8988T (cell line): Measurements from ENCODE around the gene CTAGE15.
"Not testable (repeated sequence)": the region's sequence is repeated elsewhere in the genome, so short reads cannot be mapped to it uniquely, and the experiment has no call there.

Source experiments
- DNase-seq: peaks from one replicate; pipeline ENCODE4 v3.0.0; 2011

Gene CTAGE15, protein sequence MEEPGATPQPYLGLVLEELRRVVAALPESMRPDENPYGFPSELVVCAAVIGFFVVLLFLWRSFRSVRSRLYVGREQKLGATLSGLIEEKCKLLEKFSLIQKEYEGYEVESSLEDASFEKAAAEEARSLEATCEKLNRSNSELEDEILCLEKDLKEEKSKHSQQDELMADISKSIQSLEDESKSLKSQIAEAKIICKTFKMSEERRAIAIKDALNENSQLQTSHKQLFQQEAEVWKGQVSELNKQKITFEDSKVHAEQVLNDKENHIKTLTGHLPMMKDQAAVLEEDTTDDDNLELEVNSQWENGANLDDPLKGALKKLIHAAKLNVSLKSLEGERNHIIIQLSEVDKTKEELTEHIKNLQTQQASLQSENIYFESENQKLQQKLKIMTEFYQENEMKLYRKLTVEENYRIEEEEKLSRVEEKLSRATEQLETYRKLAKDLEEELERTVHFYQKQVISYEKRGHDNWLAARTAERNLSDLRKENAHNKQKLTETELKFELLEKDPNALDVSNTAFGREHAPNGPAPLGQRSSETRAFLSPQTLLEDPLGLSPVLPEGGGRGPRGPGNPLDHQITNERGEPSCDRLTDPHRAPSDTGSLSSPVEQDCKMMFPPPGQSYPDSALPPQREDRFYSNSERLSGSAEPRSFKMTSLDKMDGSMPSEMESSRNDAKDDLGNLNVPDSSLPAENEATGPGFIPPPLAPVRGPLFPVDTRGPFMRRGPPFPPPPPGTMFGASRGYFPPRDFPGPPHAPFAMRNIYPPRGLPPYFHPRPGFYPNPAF

DNA sequence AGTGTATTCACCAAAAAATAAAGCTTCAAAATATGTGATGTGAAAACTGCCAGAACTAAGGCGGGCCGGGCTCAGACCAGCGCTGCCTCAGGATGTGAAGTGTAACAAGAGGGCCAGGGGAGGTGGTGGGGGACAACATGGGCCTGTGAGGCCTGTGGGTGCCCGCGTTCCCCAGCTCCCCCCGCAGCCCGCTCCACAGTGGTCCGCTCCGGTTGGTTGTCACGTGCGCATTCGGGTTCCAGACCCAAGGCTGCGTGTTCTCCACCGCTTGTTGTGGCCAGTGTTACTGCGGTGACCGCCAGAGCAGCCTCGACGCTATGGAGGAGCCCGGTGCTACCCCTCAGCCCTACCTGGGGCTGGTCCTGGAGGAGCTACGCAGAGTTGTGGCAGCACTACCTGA, at the start of gene CTAGE15:
CTAGE15 (plus strand) TSS at position 301 of the 400 bp plus-strand sequence; CDS start at position 318, 17 bp downstream.
- not testable (repeated sequence) for DNase-seq

DNA sequence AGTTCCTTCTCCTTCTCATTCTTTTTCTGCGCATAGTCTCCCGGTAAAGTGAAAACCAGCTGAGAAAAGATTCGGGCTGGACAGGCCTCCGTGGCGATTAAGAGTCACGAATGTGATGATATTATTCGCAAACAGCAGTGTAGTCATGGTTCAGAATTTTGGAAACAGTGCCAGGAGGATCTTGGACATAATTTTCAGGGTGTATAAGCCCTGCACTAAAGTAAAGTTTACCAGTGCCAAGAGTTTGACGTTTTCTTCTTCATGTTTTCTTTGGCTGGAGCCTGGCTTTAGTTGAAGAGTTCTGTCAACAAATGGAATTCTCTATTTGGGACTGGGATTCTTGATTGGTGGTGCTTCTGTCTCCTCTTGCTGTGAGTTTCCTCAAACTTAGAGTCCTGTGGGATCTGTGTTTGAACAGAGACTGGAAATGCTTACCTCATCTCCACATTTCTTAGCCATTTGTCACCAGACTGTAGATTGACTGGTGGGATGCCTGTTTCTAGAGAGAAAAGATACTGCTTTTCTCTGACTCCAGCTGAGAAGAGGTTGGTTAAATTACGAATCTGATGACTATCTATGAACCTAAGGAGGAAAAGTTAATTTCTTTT, 49.2 kb upstream of the CTAGE15 start:
- not testable (repeated sequence) for DNase-seq

DNA sequence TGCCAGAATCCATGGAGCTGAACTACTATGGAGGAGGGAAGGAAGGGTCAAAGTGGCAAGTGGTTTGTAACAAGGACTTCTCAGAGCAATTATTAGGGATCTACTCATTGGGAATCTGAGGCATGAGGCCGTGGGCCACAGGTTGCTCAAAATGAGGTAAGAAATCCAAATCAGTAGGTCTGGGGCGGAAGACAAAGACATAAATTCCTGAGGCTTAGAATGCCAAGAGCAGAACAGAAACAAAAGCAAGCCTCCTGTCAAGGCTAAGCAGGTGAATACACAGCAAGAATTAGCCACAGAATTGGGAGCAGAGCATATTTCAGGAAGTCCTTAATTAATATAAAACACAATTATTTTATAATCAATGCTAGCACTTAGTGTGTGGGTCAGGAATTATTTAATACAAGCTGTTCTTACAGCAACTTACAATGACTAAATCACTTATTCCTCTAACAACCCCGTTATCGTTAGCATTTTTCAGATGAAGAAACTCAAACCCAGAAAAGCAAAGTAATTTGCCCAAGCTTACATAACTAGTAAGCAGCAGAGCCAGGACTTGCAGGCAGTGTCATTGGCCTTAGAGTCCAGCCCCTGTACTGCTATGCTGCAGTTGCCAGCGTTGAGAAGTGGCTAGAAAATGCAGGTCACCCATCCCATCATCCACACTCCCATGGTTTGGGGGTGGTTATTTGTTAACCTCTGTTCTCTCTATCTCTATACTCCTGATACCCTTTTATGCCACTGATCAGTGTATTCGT, 40.3 kb upstream of the CTAGE15 start:
- DNase-seq = not testable (repeated sequence)

DNA sequence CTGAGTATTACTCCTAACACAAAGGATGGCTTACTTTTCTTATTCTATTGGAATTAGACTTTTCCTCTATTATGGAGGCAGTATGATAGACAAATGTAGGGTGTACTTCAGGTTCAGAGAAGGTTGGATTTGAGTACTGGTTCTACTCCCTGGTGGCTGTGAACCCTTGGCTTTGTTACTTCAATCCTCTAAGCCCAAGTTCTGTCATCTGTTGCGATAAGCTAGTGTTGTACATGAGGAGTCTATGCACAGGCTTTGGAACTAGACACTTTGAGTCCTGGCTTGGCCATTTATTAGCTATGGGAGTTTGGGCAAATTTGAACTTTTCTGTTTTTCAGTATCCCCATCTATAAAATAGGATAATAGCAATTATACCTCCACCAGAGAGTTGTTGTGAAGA, 39.7 kb upstream of the CTAGE15 start:
- DNase-seq = not testable (repeated sequence)

DNA sequence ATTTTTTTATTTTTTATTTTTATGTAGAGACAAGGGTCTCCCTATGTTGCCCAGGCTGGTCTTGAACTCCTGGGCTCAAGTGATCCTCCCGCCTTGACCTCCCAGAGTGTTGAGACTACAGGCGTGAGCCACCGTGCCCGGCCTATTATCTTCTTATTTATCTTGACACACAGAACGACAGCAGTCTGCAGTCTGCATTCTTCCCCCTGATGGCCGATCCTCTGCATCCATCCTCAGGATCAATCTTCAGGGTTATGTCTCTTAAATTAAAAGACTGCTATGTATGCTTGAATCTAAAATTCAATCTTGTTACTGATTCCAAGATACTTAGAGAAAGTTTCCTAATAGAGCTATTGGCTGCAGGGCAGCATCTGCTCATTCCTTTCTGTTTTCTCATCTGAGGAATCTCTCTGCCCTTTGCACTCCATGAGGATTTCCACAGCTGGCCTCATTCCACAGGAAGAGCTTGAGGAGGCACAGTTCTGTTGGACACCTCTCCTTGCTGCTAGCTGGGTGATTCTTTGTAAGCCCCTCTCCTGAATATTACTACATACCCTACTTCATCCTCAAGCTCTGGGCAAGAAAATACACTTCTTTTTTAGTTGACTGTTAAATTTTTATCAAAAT, 38.3 kb upstream of the CTAGE15 start:
- DNase-seq = not testable (repeated sequence)

DNA sequence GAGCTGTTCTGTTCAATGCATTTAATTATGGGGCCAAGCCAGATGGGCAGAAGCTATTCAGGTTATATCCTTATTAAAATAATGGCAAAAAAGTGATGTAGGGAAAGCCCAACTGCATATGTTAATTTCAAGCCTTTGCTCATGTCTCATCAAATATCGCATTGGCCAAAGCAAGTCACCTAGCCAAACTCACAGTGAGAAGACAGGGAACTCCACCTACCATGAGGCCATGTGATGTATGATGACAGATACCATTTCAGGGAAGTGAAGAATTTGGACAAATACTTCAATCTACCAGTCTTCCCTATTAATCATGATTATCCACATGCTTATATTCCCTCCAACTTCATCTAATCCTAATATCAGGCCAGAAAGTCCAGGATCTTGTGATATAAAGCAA, 35.2 kb upstream of the CTAGE15 start:
- not testable (repeated sequence) for DNase-seq

DNA sequence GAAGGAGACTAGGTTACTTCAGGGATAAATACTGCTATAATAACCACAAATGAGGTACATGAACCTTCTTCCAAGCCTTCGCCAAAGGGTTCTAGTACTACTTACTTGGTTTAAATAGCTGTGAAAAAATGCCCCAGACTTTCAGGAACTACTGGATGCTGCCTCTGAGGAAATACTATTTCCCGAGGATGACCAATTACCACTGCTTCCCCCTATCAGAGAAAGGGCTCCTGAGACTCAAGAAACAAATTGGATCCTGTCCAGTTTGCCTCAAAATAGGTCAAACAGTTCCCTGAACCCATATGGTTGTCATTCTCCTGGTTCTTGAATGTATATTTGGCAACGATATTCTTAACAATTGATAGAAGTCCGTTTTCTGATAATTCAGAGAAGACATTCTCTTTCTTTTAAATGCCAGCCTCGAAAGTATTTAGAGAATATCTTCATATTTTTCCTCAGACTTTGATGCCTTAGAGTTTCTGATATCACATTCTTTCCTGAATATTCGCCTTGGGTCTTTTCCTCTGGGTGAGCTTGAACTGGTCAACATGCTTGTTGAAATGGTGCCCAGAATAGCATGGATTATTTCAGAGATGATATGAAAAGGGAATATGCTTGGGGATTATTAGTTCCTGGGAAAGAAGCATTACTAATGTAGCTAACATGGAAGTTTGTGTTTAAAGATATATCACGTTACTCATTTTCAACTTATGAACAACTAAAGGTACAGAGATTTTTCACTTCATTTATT, 28.1 kb upstream of the CTAGE15 start:
- not testable (repeated sequence) for DNase-seq

DNA sequence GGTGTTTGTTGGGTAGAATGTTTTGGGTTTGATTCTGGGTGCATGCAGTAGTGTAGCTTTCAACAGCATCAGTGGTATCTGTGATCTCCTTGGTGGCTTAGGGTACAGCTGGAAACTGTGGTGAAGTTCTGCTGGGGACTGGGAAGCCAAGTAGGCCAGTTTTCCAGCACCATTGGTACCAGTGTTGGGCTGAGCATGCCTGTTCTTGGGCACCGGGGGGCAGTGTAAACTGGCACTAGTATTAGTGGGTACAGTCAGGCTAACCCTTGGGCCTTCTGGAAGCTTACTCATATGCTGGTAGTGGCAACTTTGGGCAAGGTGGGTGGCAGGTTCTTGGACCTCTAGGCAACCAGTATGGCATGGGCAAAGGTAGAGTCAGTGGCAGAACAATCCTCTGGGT, 15.6 kb upstream of the CTAGE15 start:
- not testable (repeated sequence) for DNase-seq

DNA sequence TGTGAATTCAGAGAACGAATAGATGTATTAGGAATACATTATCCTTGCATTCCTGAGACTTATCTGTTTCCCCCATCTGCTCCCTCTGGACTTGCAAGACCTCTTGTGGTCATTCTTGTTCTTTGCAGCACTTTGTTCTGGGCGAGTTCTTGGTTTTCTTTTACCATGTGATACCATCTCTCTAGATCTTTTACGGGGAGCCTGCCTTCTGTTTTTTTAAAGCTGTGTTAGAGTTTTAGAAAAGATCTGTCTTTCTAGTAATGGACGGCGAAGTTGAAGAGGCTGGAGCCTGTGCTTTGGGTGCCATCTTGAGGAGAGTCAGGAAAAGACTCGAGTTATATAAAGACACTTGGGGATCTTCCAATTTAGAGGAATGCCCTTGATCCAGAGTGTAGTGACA, 8.3 kb upstream of the CTAGE15 start:
- DNase-seq = not testable (repeated sequence)

DNA sequence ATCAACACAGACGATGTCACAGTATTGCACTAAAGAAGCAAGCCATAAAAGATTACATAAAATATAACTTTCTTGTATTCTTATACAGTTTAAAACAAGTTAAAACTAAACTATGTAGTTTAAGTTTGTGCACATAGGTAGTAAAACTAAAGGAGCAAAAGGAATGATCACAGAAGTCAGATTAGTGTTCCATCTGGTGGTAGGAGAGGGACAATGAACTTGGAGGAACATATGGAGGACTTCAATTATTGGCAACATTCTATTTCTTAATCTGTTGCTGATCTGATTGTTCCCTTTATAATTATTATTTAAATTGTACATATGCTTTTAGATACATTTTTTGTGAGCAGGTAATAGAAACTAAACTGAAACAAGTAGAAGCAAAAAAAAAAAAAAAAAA, 5.6 kb upstream of the CTAGE15 start:
- DNase-seq = not testable (repeated sequence)

DNA sequence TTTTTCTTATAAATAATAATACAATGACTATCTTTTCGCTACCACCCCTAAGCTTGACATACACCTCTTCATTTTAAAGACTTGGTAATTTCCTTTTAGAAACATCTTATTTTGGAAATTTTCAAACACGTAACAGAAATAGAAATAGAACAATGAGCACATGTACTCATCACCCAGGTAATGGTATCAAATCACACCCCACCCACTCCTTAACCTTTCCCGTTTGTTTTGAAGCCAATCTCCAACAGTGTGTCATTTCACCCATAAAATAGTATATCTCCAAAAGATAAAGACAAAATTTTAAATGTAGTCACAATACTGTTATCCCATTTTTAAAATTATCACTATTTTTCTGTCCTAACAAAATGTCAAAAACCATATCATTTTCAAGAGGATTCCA, 16.6 kb downstream of the CTAGE15 start:
- not testable (repeated sequence) for DNase-seq

DNA sequence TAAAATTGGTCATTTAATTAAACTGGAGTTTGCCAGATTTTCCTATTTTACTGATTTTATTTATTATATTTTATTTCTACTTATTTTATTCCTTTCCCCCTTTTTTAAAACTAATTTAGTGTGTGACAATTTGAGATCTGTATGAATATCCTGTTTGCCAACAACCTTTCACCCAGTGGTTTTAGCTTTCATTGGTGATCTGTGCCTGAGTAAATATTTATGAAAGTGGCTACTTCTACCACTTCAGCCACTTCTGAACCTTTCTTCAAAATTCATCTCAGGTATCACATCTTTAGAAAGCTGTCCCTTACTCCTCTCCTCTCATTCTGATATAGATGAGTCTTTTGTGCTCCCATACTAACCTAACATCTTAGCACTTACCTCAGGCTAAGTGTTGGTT, 18.3 kb downstream of the CTAGE15 start:
- not testable (repeated sequence) for DNase-seq

DNA sequence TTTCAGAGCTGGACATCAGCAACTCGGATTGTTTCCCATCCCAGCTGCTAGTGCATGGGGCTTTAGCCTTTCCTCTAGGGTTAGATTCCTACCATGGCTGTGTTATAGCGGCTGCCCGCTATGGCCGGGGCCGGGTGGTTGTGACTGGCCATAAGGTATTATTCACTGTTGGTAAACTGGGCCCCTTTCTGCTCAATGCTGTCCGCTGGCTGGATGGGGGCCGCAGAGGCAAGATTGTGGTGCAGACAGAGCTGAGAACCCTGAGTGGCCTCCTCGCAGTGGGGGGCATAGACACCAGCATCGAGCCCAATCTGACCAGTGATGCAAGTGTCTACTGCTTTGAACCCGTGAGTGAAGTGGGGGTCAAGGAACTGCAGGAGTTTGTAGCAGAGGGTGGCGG, 26.5 kb downstream of the CTAGE15 start:
- not testable (repeated sequence) for DNase-seq

DNA sequence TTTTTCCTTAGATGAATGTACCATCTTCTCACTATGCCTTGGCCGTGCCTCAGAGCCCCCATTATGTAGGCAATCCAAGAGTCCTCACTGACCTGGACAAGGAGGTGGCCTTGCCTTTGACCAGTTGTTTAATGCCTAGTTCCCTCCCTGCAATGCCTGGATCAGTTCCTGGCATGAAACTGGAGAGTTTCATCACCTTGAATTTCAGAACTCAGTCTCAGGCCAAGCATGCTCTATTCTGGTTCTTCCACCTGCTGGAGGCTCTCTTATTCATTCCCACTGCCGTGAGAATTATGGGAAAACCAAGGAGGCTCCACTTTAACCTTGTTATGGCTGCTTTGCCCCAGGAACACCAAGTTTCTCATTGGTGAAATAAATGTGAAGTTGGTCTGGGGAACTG, 31.9 kb downstream of the CTAGE15 start:
- not testable (repeated sequence) for DNase-seq

DNA sequence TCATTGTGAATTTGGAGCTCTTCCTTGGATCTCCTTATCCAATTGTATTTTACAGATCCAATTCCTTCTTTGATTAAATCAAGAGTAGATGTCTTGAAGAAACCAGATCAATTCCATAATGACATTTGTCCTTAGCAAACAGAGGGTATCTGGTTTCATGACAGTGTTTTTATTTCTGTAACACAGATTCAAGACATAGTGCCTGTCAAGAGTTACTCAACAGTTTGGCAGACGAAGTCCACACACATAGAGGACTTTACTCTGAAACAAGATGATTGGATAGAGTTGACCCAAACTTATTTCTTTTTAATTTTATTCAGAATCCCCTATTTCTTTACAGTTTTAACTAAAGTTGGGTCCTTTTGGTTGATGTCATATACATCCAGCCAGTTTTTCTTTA, 34.5 kb downstream of the CTAGE15 start:
- not testable (repeated sequence) for DNase-seq

DNA sequence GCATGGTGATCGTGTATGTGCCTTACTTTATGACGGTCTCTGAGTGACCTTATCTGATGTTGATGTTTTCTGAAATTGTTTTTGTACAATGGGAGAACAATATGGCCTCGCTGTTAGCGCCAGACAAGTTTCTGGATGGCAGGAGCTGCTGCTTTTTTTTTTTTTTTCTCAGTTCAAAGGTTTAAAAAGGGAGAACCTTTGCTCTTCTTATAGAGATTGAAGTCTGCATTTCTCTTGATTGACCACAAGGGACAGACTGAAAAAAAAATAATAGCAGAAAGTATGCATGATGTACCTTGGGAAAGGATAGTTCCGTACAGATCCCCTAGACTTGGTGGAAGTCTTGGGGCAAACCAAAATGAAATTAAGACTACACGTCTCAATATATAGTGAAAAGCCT, 43.9 kb downstream of the CTAGE15 start:
- DNase-seq = not testable (repeated sequence)

DNA sequence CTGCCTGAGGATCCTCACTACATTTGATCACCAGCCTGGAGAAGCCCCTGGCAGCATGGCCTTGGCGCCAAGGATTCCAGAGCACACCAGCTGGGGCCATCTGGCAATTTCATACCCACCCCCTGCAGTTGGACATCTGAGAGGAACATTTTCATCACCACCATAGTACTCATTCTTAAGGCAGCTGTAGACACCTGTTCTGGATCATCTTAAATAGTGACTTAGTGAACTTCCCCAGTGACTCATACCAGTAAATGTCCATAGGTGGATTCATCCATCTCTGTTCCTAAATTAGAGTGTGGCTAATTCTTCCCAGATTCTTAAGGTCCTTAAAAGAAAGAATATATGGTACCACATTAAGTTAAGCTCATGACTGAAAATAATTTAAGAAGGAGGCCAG, 45.6 kb downstream of the CTAGE15 start:
- DNase-seq = not testable (repeated sequence)

DNA sequence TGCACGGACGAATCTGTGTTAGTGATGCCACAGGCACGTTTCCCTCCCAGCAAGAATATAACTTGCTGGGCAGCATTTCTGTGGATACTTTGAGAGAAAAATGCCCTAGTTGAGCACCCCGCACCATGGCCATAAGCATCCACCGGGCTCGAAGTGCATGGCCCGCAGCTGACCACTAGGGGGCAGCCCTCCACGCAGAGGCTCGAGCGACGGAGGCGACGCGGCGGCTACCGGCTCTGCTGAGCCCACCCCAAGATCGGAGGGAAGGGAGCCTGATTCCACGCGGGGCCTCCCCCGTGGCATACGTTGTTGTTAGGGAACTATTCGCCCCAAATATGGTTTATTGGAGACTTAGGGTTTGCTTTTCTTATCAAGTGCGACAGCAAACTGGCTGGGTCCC, 48.5 kb downstream of the CTAGE15 start:
- not testable (repeated sequence) for DNase-seq

DNA sequence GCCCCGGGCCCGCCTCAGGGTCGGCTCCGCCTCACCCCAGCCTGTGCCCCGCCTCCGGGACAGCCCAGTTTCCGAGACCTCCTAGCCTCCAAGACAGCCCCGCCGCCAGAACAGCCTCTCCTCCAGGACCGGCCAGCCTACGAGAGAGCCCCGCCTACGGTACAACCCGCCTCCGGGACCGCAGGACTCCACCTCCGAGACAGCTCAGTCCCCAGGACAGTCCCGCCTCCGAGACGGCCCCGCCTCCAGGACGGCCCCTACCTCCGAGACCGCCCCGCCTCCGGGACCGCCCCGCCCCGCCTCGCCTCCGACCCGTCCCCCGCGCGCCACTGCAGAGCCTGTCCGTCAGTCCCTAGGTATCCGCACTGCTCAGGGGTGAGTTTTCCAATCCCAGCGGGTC, 49.0 kb downstream of the CTAGE15 start, which contains the start of gene TCAF2:
TCAF2 (plus strand) TSS at position 329 of the 400 bp plus-strand sequence.
- not testable (repeated sequence) for DNase-seq

DNA sequence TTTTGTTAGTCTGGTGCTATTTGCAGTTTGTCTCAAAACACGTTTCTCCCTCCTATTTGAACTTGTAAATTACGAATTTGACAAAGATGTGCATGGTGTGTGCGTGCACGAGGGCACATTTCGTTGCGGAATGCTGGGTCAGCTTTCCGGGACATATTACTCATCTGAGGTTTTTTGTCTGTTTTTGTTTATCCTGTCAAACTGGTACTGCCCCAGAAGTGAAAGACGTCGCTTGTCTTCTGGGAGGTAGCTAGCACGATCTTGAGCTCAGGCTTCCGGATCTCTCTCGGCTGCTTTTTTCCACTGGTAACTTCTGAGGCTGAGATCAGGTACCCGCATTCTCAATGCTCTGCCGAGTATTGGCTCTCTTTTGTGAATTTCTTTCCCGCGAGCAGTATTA, 49.6 kb downstream of the CTAGE15 start:
- DNase-seq = not testable (repeated sequence)

DNA sequence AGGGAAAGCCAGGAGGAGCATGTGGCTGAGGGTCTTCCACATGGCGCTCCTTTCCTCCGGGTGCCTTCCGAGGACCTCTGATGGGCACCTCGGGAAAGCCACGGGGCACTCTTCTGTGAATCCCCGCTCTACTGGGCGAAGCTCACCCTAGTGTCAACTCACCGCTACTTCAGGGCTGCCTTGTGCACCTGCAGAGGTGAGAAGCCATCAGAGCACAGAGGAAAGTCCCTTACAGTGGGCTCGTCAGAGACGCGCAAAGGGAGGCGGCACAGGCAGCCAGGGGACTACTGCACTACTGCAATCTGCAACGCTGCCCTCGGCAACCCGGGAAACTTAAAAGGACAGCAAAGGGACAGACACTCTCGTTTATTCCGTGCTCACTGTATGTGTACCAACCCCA, 50.5 kb downstream of the CTAGE15 start:
- not testable (repeated sequence) for DNase-seq
